Vagina (tissue), 2 donors: ENCODE data around the gene PRDM16. TPM values are rescaled to one million over a fixed set of nuclear protein-coding genes. Genes with fewer than 3 reads are reported as not detected.

Experiments
- DNase-seq, 2 donors: peaks; one replicate each; pipeline ENCODE4 v3.0.0-alpha.2; 2017; ENCODE audit errors: extremely low spot score in 2 of 2
- H3K27ac ChIP-seq: fragments of 200-600 bp; sonication (generic); one replicate; pipeline ENCODE4 v1.5.1; 2019
- H3K27me3 ChIP-seq: fragments of 200-600 bp; sonication (generic); one replicate; pipeline ENCODE4 v1.5.1; 2019
- H3K36me3 ChIP-seq, 2 donors: fragments of 200-600 bp; sonication (generic); one replicate each; pipeline ENCODE4 v1.5.1; 2017 to 2019
- H3K4me1 ChIP-seq: fragments of 200-600 bp; sonication (generic); one replicate; pipeline ENCODE4 v1.5.1; 2019
- H3K4me3 ChIP-seq, 2 donors: fragments of 200-600 bp; sonication (generic); 1 replicate in 1 of 2; 2 replicates in 1 of 2; pipeline ENCODE4 v1.5.1; 2016 to 2019
- H3K9me3 ChIP-seq: fragments of 200-600 bp; sonication (generic); one replicate; pipeline ENCODE4 v1.5.1; 2019
- CTCF ChIP-seq, 3 experiments: fragments of 450-650 bp in 2 of 3; fragments of 200-600 bp in 1 of 3; sonication (generic) in 1 of 3; IDR thresholded peaks; one replicate each; pipeline ENCODE4 v1.5.1; 2017 to 2019; ENCODE audit warnings: antibody characterized with exemption in 3 of 3, mild to moderate bottlenecking in 2 of 3, moderate library complexity in 2 of 3
- POLR2A ChIP-seq, 2 donors: fragments of 450-650 bp; IDR thresholded peaks; one replicate each; pipeline ENCODE4 v1.6.1; 2017; ENCODE audit warnings: antibody characterized with exemption in 2 of 2, mild to moderate bottlenecking in 2 of 2, moderate library complexity in 2 of 2
- POLR2AphosphoS5 ChIP-seq, 2 donors: sonication (generic); formaldehyde crosslinking; IDR thresholded peaks; one replicate each; pipeline ENCODE4 v1.9.0; 2017; ENCODE audit warnings: antibody characterized with exemption in 2 of 2, mild to moderate bottlenecking in 2 of 2, low read depth in 1 of 2; ENCODE audit not compliant: insufficient read depth in 1 of 2
- intact Hi-C: fragments of 100-400 bp; cut with DNase I; formaldehyde crosslinking; loops from one replicate; pipeline ENCODE4 v1.15.1; 2023
- total RNA-seq: library from RNA; depleted of rRNA; stranded (reverse); fragments of >200 nt; gene quantifications from one replicate; pipeline ENCODE4 v1.2.3, GENCODE V29; 2016

Gene PRDM16
- total RNA-seq, 1 donor from 2014 or later, result 3.9 TPM

- Histone ChIP-seq H3K4me3 (no peak overlapping the region), H3K36me3 (no peaks in the 10 kb centered on the region), H3K27me3 (no peaks in the 10 kb centered on the region), H3K4me1 (no peaks in the 10 kb centered on the region), H3K9me3 (no peaks in the 10 kb centered on the region), H3K27ac (no peak overlapping the region)
- DNase-seq, result no peak
- TF ChIP-seq POLR2A (IDR thresholded peaks at IDR 0.05), result no peak
- TF ChIP-seq CTCF (IDR thresholded peaks at IDR 0.05), result no peak
- no peak for TF ChIP-seq POLR2AphosphoS5 (IDR thresholded peaks at IDR 0.05; ENCODE audit: insufficient read depth in 1 of 2, low read depth in 1 of 2)
- intact Hi-C loops, result no loop called here
Measured at GRCh38 chr1:3444736-3445135, 375.7 kb downstream of the PRDM16 start.

GRCh38 chr1:3450202-3450863 is 381.3 kb downstream of the PRDM16 start:
- H3K36me3 ChIP-seq, result no peaks in the 10 kb centered on the region
- TF ChIP-seq POLR2AphosphoS5 (IDR thresholded peaks at IDR 0.05; ENCODE audit: insufficient read depth in 1 of 2, low read depth in 1 of 2) (no peak), CTCF (IDR thresholded peaks at IDR 0.05) (no peak)
- H3K27ac ChIP-seq, result no peak overlapping the region
- H3K4me3 ChIP-seq, result no peak overlapping the region
- peaks cover 19% of the 10 kb centered on the region for H3K4me1 ChIP-seq
- H3K27me3 ChIP-seq, result no peaks in the 10 kb centered on the region
- no peak for DNase-seq
- H3K9me3 ChIP-seq, result no peaks in the 10 kb centered on the region
- intact Hi-C loops, result loop anchor here (10.0 kb wide), 1 partner anchor 264 kb away; no protein-coding TSS in a partner anchor

- no peak overlapping the region for H3K4me3 ChIP-seq
- no peak overlapping the region for H3K27ac ChIP-seq
- peaks cover 23% of the 10 kb centered on the region for H3K4me1 ChIP-seq
- DNase-seq, result no peak
- TF ChIP-seq POLR2AphosphoS5 (IDR thresholded peaks at IDR 0.05; ENCODE audit: insufficient read depth in 1 of 2, low read depth in 1 of 2), result no peak
- TF ChIP-seq POLR2A (IDR thresholded peaks at IDR 0.05), result no peak
- no peak for TF ChIP-seq CTCF (IDR thresholded peaks at IDR 0.05)
- no peaks in the 10 kb centered on the region for H3K9me3 ChIP-seq
- H3K36me3 ChIP-seq, result no peaks in the 10 kb centered on the region
- intact Hi-C loops, result loop anchor here (10.0 kb wide), 1 partner anchor 264 kb away; no protein-coding TSS in a partner anchor
- no peaks in the 10 kb centered on the region for H3K27me3 ChIP-seq
Measured at GRCh38 chr1:3450983-3451382, 382.0 kb downstream of the PRDM16 start.

- intact Hi-C loops, result loop anchor here (10.0 kb wide), 1 partner anchor 263 kb away; no protein-coding TSS in a partner anchor
- no peak for TF ChIP-seq POLR2A (IDR thresholded peaks at IDR 0.05)
- TF ChIP-seq POLR2AphosphoS5 (IDR thresholded peaks at IDR 0.05; ENCODE audit: insufficient read depth in 1 of 2, low read depth in 1 of 2), result no peak
- no peak for TF ChIP-seq CTCF (IDR thresholded peaks at IDR 0.05)
Measured at GRCh38 chr1:3451994-3452865, 383.2 kb downstream of the PRDM16 start.

More at GRCh38 chr1:3451994-3452865, 383.2 kb downstream of the PRDM16 start:
- H3K27me3 ChIP-seq, result no peaks in the 10 kb centered on the region
- peaks cover 23% of the 10 kb centered on the region for H3K4me1 ChIP-seq
- H3K27ac ChIP-seq, result no peak overlapping the region
- no peaks in the 10 kb centered on the region for H3K9me3 ChIP-seq
- H3K4me3 ChIP-seq, result no peak overlapping the region
- no peak for DNase-seq
- no peaks in the 10 kb centered on the region for H3K36me3 ChIP-seq
